Cardiac ventricle fibroblast (primary cell): ENCODE results near the gene ZNF317. TPM values are rescaled to one million over a fixed set of nuclear protein-coding genes. Genes with fewer than 3 reads are reported as not detected.

Experiments
- total RNA-seq: library from RNA; depleted of rRNA; stranded (reverse); fragments of >200 nt; gene quantifications from 2 replicates; pipeline ENCODE4 v1.2.3, GENCODE V29; 2015

Gene ZNF317
- 13.4 and 21.4 TPM in 2 replicates for total RNA-seq

DNA sequence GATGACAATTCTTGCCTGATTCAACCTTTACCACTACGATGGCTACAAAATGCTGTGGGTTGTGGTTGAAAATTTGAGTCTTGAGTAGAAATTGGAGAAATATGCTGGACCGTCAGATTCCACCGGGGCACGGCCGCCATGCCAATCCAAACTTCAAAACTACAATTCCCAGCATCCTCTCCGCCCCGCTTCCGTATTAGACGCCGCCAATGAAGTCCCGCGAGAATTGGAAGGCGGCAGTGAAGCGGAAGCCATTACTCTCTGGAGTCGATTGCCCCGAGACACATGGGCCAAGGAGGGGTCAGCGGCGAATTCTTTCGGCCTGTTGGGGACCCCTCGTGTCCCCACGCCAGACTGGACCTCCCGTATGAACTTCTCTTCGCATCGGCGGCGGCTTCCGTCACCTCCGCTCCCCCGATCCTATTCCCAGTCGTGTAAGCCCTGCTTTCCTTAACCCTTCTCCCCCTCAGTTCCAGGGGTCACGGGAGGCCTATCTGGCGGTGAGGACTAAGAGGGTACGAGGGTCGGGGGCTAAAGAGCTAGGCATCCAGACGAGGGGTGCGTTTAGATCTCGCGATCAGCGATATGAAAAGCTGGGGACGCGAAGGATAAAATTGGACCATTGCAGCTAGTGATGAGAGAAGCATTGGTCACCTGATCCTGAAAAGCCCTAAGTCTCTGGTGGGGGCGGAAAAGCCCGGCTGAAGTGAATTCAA, at the start of gene ZNF317:
Gene ZNF317 (plus strand): TSS at position 239 of the 716 bp plus-strand sequence. CDS start 15,620 bp downstream, outside the sequence.

DNA sequence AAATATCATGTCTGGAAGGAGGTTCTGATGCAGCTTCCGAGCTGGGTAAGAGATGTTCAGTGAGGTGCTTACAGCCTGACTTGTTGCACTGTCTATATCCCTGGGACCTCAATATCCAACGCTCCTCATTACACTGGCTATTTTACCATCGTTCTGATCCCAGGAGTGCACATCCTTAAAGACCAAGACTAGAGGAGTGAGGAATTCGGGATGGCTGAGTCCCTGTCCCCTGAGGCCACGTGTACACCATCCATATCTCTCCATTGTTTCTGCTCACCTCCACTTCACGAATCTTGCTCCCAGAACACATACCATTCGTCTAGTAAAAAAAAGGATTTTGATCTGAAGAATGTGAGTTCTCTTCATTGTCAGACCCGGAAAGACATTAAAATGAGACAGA, 32.8 kb upstream of the ZNF317 start, which contains the start of gene OR7G2:
Gene OR7G2 (minus strand): TSS at position 101 of the 400 bp plus-strand sequence. CDS start 4,232 bp downstream, outside the sequence.

DNA sequence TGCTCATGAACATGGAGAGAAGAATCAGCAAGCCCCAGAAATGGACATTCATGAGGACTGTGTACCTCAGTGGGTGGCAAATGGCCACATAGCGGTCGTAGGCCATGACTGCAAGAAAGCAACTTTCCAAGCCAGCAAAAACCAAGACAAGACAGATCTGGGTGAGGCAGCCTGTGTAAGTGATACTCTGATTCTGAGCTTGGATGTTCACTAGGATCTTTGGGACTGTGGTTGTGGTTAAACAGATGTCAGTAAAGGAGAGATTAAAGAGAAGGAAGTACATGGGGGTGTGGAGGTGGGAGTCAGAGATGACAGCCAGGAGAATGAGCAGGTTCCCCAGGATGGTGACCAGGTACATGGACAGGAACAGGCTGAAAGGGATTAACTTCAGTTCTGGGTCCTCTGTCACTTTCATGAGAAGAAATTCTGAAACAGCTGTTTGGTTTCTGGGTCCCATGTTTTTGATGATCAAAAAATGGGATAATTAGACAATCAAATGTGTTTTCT, 24.8 kb upstream of the ZNF317 start, which contains the start of gene OR7G1:
Gene OR7G1 (minus strand): TSS at position 457 of the 507 bp plus-strand sequence. CDS start 0 bp downstream, at position 457.

DNA sequence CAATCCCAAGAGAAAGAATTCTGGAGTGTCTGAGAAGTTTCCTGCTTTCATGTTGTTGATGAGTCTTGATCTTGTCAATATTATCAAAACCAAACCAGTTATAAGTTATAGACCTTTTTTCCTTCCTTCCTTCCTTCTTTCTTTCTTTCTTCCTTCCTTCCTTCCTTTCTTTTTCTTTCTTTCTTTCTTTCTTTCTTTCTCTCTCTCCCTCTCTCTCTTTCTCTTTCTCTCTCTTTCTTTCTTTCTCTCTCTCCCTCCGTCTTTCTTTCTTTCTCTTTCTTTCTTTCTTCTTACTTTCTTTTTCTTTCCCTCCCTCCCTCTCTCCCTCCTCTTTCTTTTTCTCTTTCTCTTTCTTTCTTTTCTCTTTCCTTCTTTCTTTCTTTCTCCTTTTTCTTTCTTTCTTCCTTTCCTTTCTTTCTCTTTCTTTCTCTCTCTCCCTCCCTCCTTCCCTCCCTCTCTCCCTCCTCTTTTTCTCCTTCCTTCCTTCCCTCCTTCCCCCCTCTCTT, 13.2 kb upstream of the ZNF317 start, which contains the start of gene OR7G3:
Gene OR7G3 (minus strand): TSS at position 51 of the 506 bp plus-strand sequence. CDS start 0 bp downstream, at position 51.

DNA sequence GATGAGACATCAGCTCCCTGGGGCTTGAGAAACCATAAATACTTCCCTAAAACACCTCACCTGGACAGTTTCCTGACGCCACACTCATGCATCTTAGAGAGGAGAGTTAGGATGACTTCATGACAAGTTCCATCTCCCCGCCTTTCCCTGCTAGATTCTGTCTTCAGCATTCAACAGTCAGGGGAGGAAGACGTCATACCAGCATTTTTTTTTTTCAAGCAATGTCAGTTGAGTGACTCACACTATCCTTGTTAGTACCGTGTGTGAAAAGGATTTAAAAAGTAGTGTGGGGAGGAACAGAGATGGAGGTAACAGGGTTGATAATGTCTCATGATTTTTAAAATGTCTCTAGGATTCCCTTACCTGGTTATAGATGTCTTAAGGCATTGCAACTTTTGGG, 38.7 kb downstream of the ZNF317 start, which contains the start of gene OR7D2:
Gene OR7D2 (plus strand): TSS at position 79 of the 400 bp plus-strand sequence. CDS start 6,803 bp downstream, outside the sequence.

Other genes with a start within 250 kb of the ZNF317 start
- gene MUC16, start 130.0 kb upstream of the ZNF317 start, total RNA-seq = not detected in 2 replicates
- not detected in 2 replicates for gene OR1M1, start 53.3 kb upstream of the ZNF317 start, total RNA-seq
- gene OR7G2, start 32.9 kb upstream of the ZNF317 start, total RNA-seq = not detected in 2 replicates
- gene OR7G1, start 24.6 kb upstream of the ZNF317 start, total RNA-seq = not detected in 2 replicates
- gene OR7G3, start 13.4 kb upstream of the ZNF317 start, total RNA-seq = not detected in 2 replicates
- not detected in 2 replicates for gene OR7D2, start 38.6 kb downstream of the ZNF317 start, total RNA-seq
- not detected in 2 replicates for gene OR7D4, start 79.2 kb downstream of the ZNF317 start, total RNA-seq
- gene OR7E24, start 110.5 kb downstream of the ZNF317 start, total RNA-seq = not detected in 2 replicates
- 9.8 and 12.2 TPM in 2 replicates for gene ZNF699, start 169.4 kb downstream of the ZNF317 start, total RNA-seq
- gene ZNF559, start 183.8 kb downstream of the ZNF317 start, total RNA-seq = 13.9 and 15.9 TPM in 2 replicates
- gene ZNF177, start 222.6 kb downstream of the ZNF317 start, total RNA-seq = 1.9 and 3.4 TPM in 2 replicates